ENCODE data around the gene MIOS.

MIOS gene

GRCh38 chr7:7569081-7569527, 2.4 kb downstream of the MIOS start (continued):
- no peak for TF ChIP-seq HIC1 (tag by site-specific recombination; IDR thresholded peaks at IDR 0.05)

- H3K36me3 ChIP-seq (ENCODE audit: control insufficient read depth in 2 of 2, insufficient read depth in 1 of 2, low read length in 2 of 2): peaks cover 0 to 27% of the 10 kb centered on the region in 2 experiments; a peak in 1 of 3 replicates
- H3K9me3 ChIP-seq (ENCODE audit: control insufficient read depth, insufficient read depth, low read depth, low read length): no peaks in the 10 kb centered on the region
- no peak overlapping the region for H3K4me3 ChIP-seq (ENCODE audit: low read depth, low read length)
- ChIA-PET POLR2A (no interaction called here), CTCF (interaction anchor here (0.6 kb wide), 1 partner anchor 22 kb away, joined by 4 read pairs; no protein-coding TSS in a partner anchor)
- TF ChIP-seq ZNF132 (tag by site-specific recombination; IDR thresholded peaks at IDR 0.05; ENCODE audit: borderline replicate concordance) (no peak), ZNF274 (IDR thresholded peaks at IDR 0.05; ENCODE audit: low read length) (no peak), ZNF274 (tag by site-specific recombination; IDR thresholded peaks at IDR 0.05; ENCODE audit: borderline replicate concordance) (no peak), WT1 (tag by site-specific recombination; IDR thresholded peaks at IDR 0.05) (no peak), ZNF621 (tag by site-specific recombination; IDR thresholded peaks at IDR 0.05) (no peak), YY2 (tag by site-specific recombination; IDR thresholded peaks at IDR 0.05) (no peak), PBX3 (CRISPR knock-in tag; IDR thresholded peaks at IDR 0.05) (no peak), OVOL3 (tag by site-specific recombination; IDR thresholded peaks at IDR 0.05) (no peak), SETDB1 (IDR thresholded peaks at IDR 0.05; ENCODE audit: insufficient read length, low read length) (no peak), GLI2 (tag by site-specific recombination; IDR thresholded peaks at IDR 0.05; ENCODE audit: borderline replicate concordance, low read depth) (no peak), ZNF768 (tag by site-specific recombination; IDR thresholded peaks at IDR 0.05) (no peak), ELK4 (IDR thresholded peaks at IDR 0.05; ENCODE audit: borderline replicate concordance, low read depth, low read length) (no peak), ATF2 (tag by site-specific recombination; IDR thresholded peaks at IDR 0.05; ENCODE audit: low read depth) (no peak), SP2 (tag by site-specific recombination; IDR thresholded peaks at IDR 0.05) (no peak)
- no peak overlapping the region for H3K27ac ChIP-seq (ENCODE audit: extremely low read depth, low read depth, low read length)
- peaks cover 4% of the 10 kb centered on the region; the same call in 1 of the 2 replicates for H3K4me1 ChIP-seq (ENCODE audit: control insufficient read depth, insufficient read depth, low read length)
These were observed 2.9 kb downstream of the MIOS start for GRCh38 chr7:7569615-7570014.

- no peaks in the 10 kb centered on the region for H3K9me3 ChIP-seq (ENCODE audit: control insufficient read depth, insufficient read depth, low read depth, low read length)
- no peak overlapping the region for H3K4me3 ChIP-seq (ENCODE audit: low read depth, low read length)
- no peak overlapping the region for H3K27ac ChIP-seq (ENCODE audit: extremely low read depth, low read depth, low read length)
- 0 out of 2 replicates have a peak, but pooled peaks cover 2% of the 10 kb centered on the region for H3K4me1 ChIP-seq (ENCODE audit: control insufficient read depth, insufficient read depth, low read length)
- TF ChIP-seq ZNF654 (tag by site-specific recombination; IDR thresholded peaks at IDR 0.05; ENCODE audit: low read depth): no peak
- TF ChIP-seq ZNF138 (tag by site-specific recombination; IDR thresholded peaks at IDR 0.05; ENCODE audit: borderline replicate concordance): no peak
- no peak for TF ChIP-seq MYNN (tag by site-specific recombination; IDR thresholded peaks at IDR 0.05; ENCODE audit: borderline replicate concordance)
- TF ChIP-seq EGR2 (tag by site-specific recombination; IDR thresholded peaks at IDR 0.05; ENCODE audit: low read depth): no peak
- no peak for TF ChIP-seq KLF10 (tag by site-specific recombination; IDR thresholded peaks at IDR 0.05)
- no peak for TF ChIP-seq HOXC10 (CRISPR knock-in tag; IDR thresholded peaks at IDR 0.05)
- H3K36me3 ChIP-seq (ENCODE audit: control insufficient read depth in 2 of 2, insufficient read depth in 1 of 2, low read length in 2 of 2): peaks cover 0 to 27% of the 10 kb centered on the region in 2 experiments; a peak in 1 of 3 replicates
- ChIA-PET POLR2A (no interaction called here), CTCF (interaction anchor here (1.6 kb wide), 1 partner anchor 725 kb away, joined by 6 read pairs; no protein-coding TSS in a partner anchor)
These were observed 3.9 kb downstream of the MIOS start for GRCh38 chr7:7570584-7570983.
